Measurements from ENCODE around the gene IMMP2L. TPM values are rescaled to one million over a fixed set of nuclear protein-coding genes. Genes with fewer than 3 reads are reported as not detected.

IMMP2L gene
- total RNA-seq, 1 experiment from 2014 or later: 13.6 TPM

DNA sequence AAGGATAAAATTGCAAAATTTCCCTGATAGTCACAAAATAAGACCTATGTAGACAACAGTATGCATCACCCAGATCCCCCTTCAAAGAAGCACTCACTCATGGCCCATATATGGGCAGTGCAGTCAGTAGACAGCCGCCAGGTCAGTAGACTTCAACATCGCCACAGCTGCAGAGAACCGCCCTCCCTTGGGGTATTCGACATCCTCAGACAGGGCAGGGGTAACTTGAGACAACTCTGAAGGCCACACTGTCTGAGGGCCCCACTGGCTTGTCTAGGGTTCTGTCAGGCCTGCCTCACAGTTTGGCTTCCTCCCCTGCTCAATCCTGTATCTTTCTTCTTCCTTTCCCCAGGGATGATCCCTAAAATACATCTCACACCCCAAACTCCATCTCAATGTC is 172.3 kb downstream of the IMMP2L start:
- DNase-seq (ENCODE audit: low spot score) (peak; percentile 20), ATAC-seq (peak; percentile 87)
- ChIA-PET POLR2A (no interaction called here), CTCF (no interaction called here)
- Mint-ChIP-seq H3K4me1 (peaks cover 32% of the 10 kb centered on the region), H3K36me3 (no peaks in the 10 kb centered on the region), H3K9me3 (peaks cover 3% of the 10 kb centered on the region), H3K4me3 (no peak overlapping the region), H3K27ac (no peak overlapping the region), H3K27me3 (ENCODE audit: low read depth) (no peaks in the 10 kb centered on the region)
- TF ChIP-seq FOXJ3 (CRISPR knock-in tag; IDR thresholded peaks at IDR 0.05; ENCODE audit: borderline replicate concordance) (no peak), MYBL2 (CRISPR knock-in tag; IDR thresholded peaks at IDR 0.05) (no peak), ZBTB43 (CRISPR knock-in tag; IDR thresholded peaks at IDR 0.05) (no peak), AR (CRISPR knock-in tag; IDR thresholded peaks at IDR 0.05) (no peak), NFE2L1 (CRISPR knock-in tag; IDR thresholded peaks at IDR 0.05) (no peak), ZMAT4 (CRISPR knock-in tag; IDR thresholded peaks at IDR 0.05) (no peak), SP1 (CRISPR knock-in tag; conservative IDR thresholded peaks at IDR 0.05) (no peak), ZNF416 (CRISPR knock-in tag; IDR thresholded peaks at IDR 0.05) (no peak), ATF2 (CRISPR knock-in tag; IDR thresholded peaks at IDR 0.05; ENCODE audit: borderline replicate concordance, low read depth) (no peak), RORB (CRISPR knock-in tag; IDR thresholded peaks at IDR 0.05) (no peak), NR1H2 (CRISPR knock-in tag; IDR thresholded peaks at IDR 0.05) (no peak), OVOL2 (CRISPR knock-in tag; IDR thresholded peaks at IDR 0.05; ENCODE audit: borderline replicate concordance) (no peak), IRF2 (CRISPR knock-in tag; IDR thresholded peaks at IDR 0.05; ENCODE audit: borderline replicate concordance, low read depth) (no peak), ZNF317 (CRISPR knock-in tag; IDR thresholded peaks at IDR 0.05; ENCODE audit: borderline replicate concordance, low read depth) (no peak)

DNA sequence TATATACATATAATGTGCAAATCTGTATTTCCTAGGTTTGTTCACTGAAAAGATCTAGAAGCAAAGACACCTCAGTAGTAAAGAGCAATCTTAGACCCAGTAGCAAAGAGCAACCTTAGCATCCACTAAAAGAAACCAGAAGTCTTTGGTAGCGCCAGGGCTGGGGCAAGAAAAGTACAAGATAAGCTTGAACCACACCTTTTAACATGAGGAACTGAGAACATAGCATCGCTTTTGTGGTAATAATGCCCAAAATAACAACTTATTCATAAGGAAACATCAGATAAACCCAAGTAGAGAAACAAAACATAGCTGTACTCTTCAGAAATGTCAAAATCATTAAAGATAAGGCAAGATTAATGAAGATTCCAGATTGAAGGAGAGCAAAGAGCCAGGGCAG is 173.4 kb downstream of the IMMP2L start:
- CTCF ChIA-PET: no interaction called here
- DNase-seq (ENCODE audit: low spot score): no peak
- Mint-ChIP-seq H3K36me3 (no peaks in the 10 kb centered on the region), H3K4me3 (no peak overlapping the region), H3K27me3 (ENCODE audit: low read depth) (no peaks in the 10 kb centered on the region), H3K4me1 (peaks cover 30% of the 10 kb centered on the region), H3K9me3 (peaks cover 3% of the 10 kb centered on the region), H3K27ac (no peak overlapping the region; the same call in 1 of the 2 replicates)
- no peak for ATAC-seq
- TF ChIP-seq ZNF317 (CRISPR knock-in tag; IDR thresholded peaks at IDR 0.05; ENCODE audit: borderline replicate concordance, low read depth) (no peak), ATF1 (CRISPR knock-in tag; IDR thresholded peaks at IDR 0.05) (no peak), CTCF (IDR thresholded peaks at IDR 0.05) (no peak), MYBL2 (CRISPR knock-in tag; IDR thresholded peaks at IDR 0.05) (no peak), FOXP1 (CRISPR knock-in tag; IDR thresholded peaks at IDR 0.05; ENCODE audit: borderline replicate concordance) (no peak)
- TF ChIP-seq, protein P1, sequence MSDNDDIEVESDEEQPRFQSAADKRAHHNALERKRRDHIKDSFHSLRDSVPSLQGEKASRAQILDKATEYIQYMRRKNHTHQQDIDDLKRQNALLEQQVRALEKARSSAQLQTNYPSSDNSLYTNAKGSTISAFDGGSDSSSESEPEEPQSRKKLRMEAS (CRISPR knock-in tag; IDR thresholded peaks at IDR 0.05): no peak
- POLR2A ChIA-PET: no interaction called here

All from WTC11 (cell line).